Fibroblast of mammary gland (primary cell): ENCODE data around the gene USP3.

Source experiments
- DNase-seq: peaks from one replicate; pipeline ENCODE4 v3.0.0-alpha.2; 2010; ENCODE audit warnings: low read depth
- H3K4me3 ChIP-seq: 2 replicates; pipeline ENCODE4 v1.5.1; 2011; ENCODE audit warnings: low read depth, mild to moderate bottlenecking, low read length, moderate library complexity; ENCODE audit not compliant: control insufficient read depth
- TF ChIP-seq, protein P1 (sequence below): conservative IDR thresholded peaks from 2 replicates; pipeline ENCODE4 v1.5.1; 2011; ENCODE audit warnings: low read depth, low read length, inconsistent platforms; ENCODE audit not compliant: control insufficient read depth, insufficient read depth

Gene USP3

DNA sequence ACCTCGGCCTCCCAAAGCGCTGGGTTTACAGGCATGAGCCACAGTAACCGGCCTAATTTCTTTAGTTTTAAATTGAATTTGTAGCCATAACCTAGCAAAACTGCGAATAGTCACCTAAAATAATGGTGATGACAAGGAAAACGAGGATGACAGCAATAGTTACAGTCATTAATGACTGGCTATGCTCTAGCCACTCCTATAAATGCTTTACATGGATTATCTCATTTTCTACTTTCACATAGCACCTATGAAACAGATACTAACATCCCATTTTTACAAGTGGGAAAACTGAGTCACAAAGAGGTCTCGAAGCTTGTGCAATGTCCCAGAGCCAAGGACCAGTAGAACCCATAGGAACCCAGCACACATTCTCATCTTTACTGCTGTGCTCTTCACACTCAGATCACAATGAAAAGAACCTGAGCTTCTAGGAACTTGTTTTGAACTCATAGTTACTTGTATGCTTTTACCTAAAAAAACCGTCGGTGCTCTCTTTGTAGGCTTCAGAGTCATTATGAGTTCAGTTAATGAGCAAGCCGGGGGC, 132.2 kb downstream of the USP3 start:
- H3K4me3 ChIP-seq: no peak overlapping the region
- TF ChIP-seq, protein P1, sequence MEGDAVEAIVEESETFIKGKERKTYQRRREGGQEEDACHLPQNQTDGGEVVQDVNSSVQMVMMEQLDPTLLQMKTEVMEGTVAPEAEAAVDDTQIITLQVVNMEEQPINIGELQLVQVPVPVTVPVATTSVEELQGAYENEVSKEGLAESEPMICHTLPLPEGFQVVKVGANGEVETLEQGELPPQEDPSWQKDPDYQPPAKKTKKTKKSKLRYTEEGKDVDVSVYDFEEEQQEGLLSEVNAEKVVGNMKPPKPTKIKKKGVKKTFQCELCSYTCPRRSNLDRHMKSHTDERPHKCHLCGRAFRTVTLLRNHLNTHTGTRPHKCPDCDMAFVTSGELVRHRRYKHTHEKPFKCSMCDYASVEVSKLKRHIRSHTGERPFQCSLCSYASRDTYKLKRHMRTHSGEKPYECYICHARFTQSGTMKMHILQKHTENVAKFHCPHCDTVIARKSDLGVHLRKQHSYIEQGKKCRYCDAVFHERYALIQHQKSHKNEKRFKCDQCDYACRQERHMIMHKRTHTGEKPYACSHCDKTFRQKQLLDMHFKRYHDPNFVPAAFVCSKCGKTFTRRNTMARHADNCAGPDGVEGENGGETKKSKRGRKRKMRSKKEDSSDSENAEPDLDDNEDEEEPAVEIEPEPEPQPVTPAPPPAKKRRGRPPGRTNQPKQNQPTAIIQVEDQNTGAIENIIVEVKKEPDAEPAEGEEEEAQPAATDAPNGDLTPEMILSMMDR: no peak
- no peak for DNase-seq

DNA sequence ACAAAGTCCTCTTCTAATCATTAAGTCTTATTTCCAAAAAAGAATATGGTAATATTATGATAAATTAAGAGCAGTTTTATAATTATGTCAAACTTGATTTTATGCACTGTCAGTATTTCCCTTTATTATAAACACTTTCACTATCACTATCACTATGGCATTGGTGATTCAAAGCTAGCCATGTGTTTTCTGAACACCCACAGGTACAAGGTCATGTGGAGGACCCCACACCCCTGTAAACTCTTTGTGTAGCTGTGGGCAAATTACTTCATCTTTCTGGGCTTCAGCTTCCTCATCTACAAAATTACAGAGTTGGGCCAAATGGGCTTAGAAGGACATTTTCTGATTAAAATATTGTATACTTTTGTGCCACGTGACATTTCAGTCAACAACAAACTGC, 134.4 kb downstream of the USP3 start:
- no peak overlapping the region for H3K4me3 ChIP-seq
- no peak for DNase-seq
- TF ChIP-seq, protein P1: no peak

DNA sequence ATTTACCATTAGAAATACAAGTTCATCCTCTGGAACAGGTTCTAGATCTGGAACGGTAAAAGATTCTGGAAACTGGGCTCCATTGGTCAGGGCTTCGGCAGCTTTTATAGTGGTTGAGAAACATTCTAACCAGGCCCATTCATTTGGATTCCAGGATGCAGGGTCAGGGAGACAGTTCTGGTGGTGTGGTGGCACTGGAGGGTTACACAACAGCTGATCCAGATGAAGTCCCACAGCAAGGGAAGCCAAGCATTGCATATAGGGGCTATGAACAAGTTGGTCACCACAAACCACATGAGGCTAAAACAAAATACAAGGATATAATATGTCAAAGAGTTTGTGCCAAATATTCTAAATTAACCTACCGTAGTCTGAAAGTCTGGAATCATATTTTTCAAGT, 135.8 kb downstream of the USP3 start:
- TF ChIP-seq, protein P1: no peak
- DNase-seq: no peak

More for the DNA sequence above, 135.8 kb downstream of the USP3 start:
- H3K4me3 ChIP-seq: no peak overlapping the region
